Bronchial epithelial cell (primary cell): Measurements from ENCODE around the gene MINDY4. TPM values are rescaled to one million over a fixed set of nuclear protein-coding genes. Genes with fewer than 3 reads are reported as not detected.

Experiments
- DNase-seq: peaks from one replicate; pipeline ENCODE4 v3.0.0-alpha.2; 2010; ENCODE audit warnings: low read depth
- FAIRE-seq: peaks from 2 replicates; lab custom pipeline; 2011; peaks lifted over from hg19 to GRCh38; lab: Jason Lieb, UNC
- H3K27me3 ChIP-seq: 2 replicates; pipeline ENCODE4 v1.5.1; 2011; ENCODE audit warnings: low read length; ENCODE audit not compliant: control insufficient read depth, insufficient read depth
- H3K36me3 ChIP-seq: 2 replicates; pipeline ENCODE4 v1.5.1; 2011; ENCODE audit warnings: low read length; ENCODE audit not compliant: control insufficient read depth, insufficient read depth
- H3K4me3 ChIP-seq: 2 replicates; pipeline ENCODE4 v1.5.1; 2011; ENCODE audit warnings: mild to moderate bottlenecking, low read depth, low read length, control low read depth
- total RNA-seq: library from RNA; depleted of rRNA; stranded (reverse); fragments of >200 nt; gene quantifications from 2 replicates; pipeline ENCODE4 v1.2.1, GENCODE V29; 2014
- TF ChIP-seq, protein P1 (sequence below): IDR thresholded peaks from 2 replicates; pipeline ENCODE4 v1.5.1; 2011; ENCODE audit warnings: mild to moderate bottlenecking, moderate library complexity, low read length, control low read depth, inconsistent platforms; ENCODE audit not compliant: insufficient read depth, severe bottlenecking

Gene MINDY4
- total RNA-seq, 1 donor from 2014 or later = 1.1 TPM

- Histone ChIP-seq H3K27me3 (no peaks in the 10 kb centered on the region), H3K4me3 (no peak overlapping the region), H3K36me3 (no peaks in the 10 kb centered on the region)
- FAIRE-seq = no peak
- no peak for DNase-seq
- TF ChIP-seq, protein P1, sequence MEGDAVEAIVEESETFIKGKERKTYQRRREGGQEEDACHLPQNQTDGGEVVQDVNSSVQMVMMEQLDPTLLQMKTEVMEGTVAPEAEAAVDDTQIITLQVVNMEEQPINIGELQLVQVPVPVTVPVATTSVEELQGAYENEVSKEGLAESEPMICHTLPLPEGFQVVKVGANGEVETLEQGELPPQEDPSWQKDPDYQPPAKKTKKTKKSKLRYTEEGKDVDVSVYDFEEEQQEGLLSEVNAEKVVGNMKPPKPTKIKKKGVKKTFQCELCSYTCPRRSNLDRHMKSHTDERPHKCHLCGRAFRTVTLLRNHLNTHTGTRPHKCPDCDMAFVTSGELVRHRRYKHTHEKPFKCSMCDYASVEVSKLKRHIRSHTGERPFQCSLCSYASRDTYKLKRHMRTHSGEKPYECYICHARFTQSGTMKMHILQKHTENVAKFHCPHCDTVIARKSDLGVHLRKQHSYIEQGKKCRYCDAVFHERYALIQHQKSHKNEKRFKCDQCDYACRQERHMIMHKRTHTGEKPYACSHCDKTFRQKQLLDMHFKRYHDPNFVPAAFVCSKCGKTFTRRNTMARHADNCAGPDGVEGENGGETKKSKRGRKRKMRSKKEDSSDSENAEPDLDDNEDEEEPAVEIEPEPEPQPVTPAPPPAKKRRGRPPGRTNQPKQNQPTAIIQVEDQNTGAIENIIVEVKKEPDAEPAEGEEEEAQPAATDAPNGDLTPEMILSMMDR = no peak
Observed at GRCh38 chr7:30812676-30813075, 41.5 kb downstream of the MINDY4 start.

DNA sequence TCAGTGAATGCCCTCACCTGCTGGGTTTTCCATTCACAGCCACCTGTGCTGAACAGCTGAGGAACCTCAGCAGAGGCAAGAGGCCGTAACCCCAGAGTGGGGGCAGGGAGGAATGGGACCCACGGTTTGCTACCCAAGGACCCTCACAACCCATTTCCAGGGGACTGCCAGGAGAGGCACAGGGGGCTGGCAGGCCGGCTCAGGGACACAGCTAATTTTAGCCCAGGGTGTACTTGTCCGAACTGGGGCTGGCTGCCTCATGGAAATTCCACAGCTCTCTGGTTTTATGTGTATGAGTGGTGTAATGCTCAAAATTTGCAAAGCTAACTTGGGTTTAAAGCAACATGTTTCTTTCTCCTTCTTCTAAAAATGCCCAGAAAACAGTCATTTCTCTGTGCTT lies 42.2 kb downstream of the MINDY4 start:
- TF ChIP-seq, protein P1 = no peak
- H3K4me3 ChIP-seq = no peak overlapping the region
- DNase-seq (no peak), FAIRE-seq (no peak)
- no peaks in the 10 kb centered on the region for H3K36me3 ChIP-seq
- no peaks in the 10 kb centered on the region for H3K27me3 ChIP-seq

- FAIRE-seq = no peak
Observed at GRCh38 chr7:30814700-30815387, 43.6 kb downstream of the MINDY4 start.

GRCh38 chr7:30815388-30815854 lies 44.2 kb downstream of the MINDY4 start:
- TF ChIP-seq, protein P1 = no peak
- H3K36me3 ChIP-seq = no peaks in the 10 kb centered on the region
- FAIRE-seq (peak; percentile 60), DNase-seq (no peak)
- H3K27me3 ChIP-seq = no peaks in the 10 kb centered on the region
- H3K4me3 ChIP-seq = no peak overlapping the region

More at GRCh38 chr7:30814700-30815387, 43.6 kb downstream of the MINDY4 start:
- Histone ChIP-seq H3K36me3 (no peaks in the 10 kb centered on the region), H3K27me3 (no peaks in the 10 kb centered on the region), H3K4me3 (no peak overlapping the region)
- DNase-seq = no peak
- TF ChIP-seq, protein P1 = no peak

- H3K4me3 ChIP-seq = no peak overlapping the region
Observed at GRCh38 chr7:30815951-30816644, 44.9 kb downstream of the MINDY4 start.

More at GRCh38 chr7:30815951-30816644, 44.9 kb downstream of the MINDY4 start:
- DNase-seq (no peak), FAIRE-seq (no peak)
- H3K36me3 ChIP-seq = no peaks in the 10 kb centered on the region
- no peaks in the 10 kb centered on the region for H3K27me3 ChIP-seq
- TF ChIP-seq, protein P1 = no peak
